ENCODE data around the gene TRAF1. TPM values are rescaled to one million over a fixed set of nuclear protein-coding genes. Genes with fewer than 3 reads are reported as not detected.

The TRAF1 gene
- total RNA-seq, 1 experiment from 2014 or later: 0.21 TPM

GRCh38 chr9:120870206-120870605 is 56.4 kb downstream of the TRAF1 start:
- DNase-seq (ENCODE audit: low spot score): no peak

- DNase-seq (ENCODE audit: low spot score): no peak
Observed at GRCh38 chr9:120869726-120870125, 56.9 kb downstream of the TRAF1 start.

GRCh38 chr9:120869360-120869687 is 57.3 kb downstream of the TRAF1 start:
- no peak for DNase-seq (ENCODE audit: low spot score)

- DNase-seq (ENCODE audit: low spot score): no peak
Observed at GRCh38 chr9:120868676-120869359, 57.8 kb downstream of the TRAF1 start.

- no peak for DNase-seq (ENCODE audit: low spot score)
Observed at GRCh38 chr9:120868339-120868675, 58.3 kb downstream of the TRAF1 start.

GRCh38 chr9:120867676-120868338 is 58.8 kb downstream of the TRAF1 start:
- DNase-seq (ENCODE audit: low spot score): no peak

GRCh38 chr9:120866651-120867050 is 59.9 kb downstream of the TRAF1 start:
- no peak for DNase-seq (ENCODE audit: low spot score)

GRCh38 chr9:120865809-120866208 is 60.8 kb downstream of the TRAF1 start:
- no peak for DNase-seq (ENCODE audit: low spot score)

GRCh38 chr9:120865176-120865575 is 61.4 kb downstream of the TRAF1 start:
- no peak for DNase-seq (ENCODE audit: low spot score)

- no peak for DNase-seq (ENCODE audit: low spot score)
Observed at GRCh38 chr9:120864719-120865118, 61.9 kb downstream of the TRAF1 start.

GRCh38 chr9:120863833-120864232 is 62.8 kb downstream of the TRAF1 start:
- no peak for DNase-seq (ENCODE audit: low spot score)

- no peak for DNase-seq (ENCODE audit: low spot score)
Observed at GRCh38 chr9:120862452-120862851, 64.1 kb downstream of the TRAF1 start.

GRCh38 chr9:120861935-120862334 is 64.7 kb downstream of the TRAF1 start:
- DNase-seq (ENCODE audit: low spot score): no peak

- no peak for DNase-seq (ENCODE audit: low spot score)
Observed at GRCh38 chr9:120860083-120860482, 66.5 kb downstream of the TRAF1 start.

- DNase-seq (ENCODE audit: low spot score): no peak
Observed at GRCh38 chr9:120859361-120859760, 67.2 kb downstream of the TRAF1 start.

GRCh38 chr9:120857902-120858301 is 68.7 kb downstream of the TRAF1 start:
- DNase-seq (ENCODE audit: low spot score): no peak

GRCh38 chr9:120857481-120857880 is 69.1 kb downstream of the TRAF1 start:
- DNase-seq (ENCODE audit: low spot score): no peak

GRCh38 chr9:120856700-120857099 is 69.9 kb downstream of the TRAF1 start:
- DNase-seq (ENCODE audit: low spot score): no peak

- no peak for DNase-seq (ENCODE audit: low spot score)
Observed at GRCh38 chr9:120855827-120856670, 70.5 kb downstream of the TRAF1 start.

GRCh38 chr9:120854596-120855327 is 71.8 kb downstream of the TRAF1 start:
- DNase-seq (ENCODE audit: low spot score): no peak

GRCh38 chr9:120853198-120853597 is 73.4 kb downstream of the TRAF1 start:
- DNase-seq (ENCODE audit: low spot score): no peak

All from H4 (cell line).